T-cell (primary cell): Measurements from ENCODE around the gene ANKRD65. TPM values are rescaled to one million over a fixed set of nuclear protein-coding genes. Genes with fewer than 3 reads are reported as not detected.

Experiments
- ATAC-seq, 4 experiments: fragments of 200-7000 bp in 3 of 4; fragments of 150-1000 bp in 1 of 4; cut with Tn5 transposase; replicated peaks in 1 of 4; 1 replicate in 3 of 4; 2 replicates in 1 of 4; pipeline ENCODE4 v1.10.0; 2021; ENCODE audit warnings: moderate library complexity in 3 of 4, mild to moderate bottlenecking in 2 of 4, moderate number of reproducible peaks in 1 of 4
- CTCF ChIA-PET, 2 donors: fragments of 300-600 bp; sonication (Branson Sonifier 250); formaldehyde crosslinking; loops; one replicate each; lab custom pipeline; 2022; ENCODE audit warnings: antibody characterized with exemption in 2 of 2; lab: Charles Lee
- POLR2A ChIA-PET, 2 donors: fragments of 300-600 bp; sonication (Branson Sonifier 250); formaldehyde crosslinking; loops; one replicate each; lab custom pipeline; 2022; ENCODE audit warnings: antibody characterized with exemption in 2 of 2; lab: Charles Lee
- DNase-seq, 35 experiments: peaks; one replicate each; pipeline versions ENCODE4 v3.0.0 to v3.0.0-alpha.2; 2013 to 2023
- H3K27ac ChIP-seq: one replicate; pipeline ENCODE4 v1.5.1; 2013; ENCODE audit warnings: low read length
- H3K27me3 ChIP-seq, 2 experiments: replicated peaks in 1 of 2; 1 replicate in 1 of 2; 2 replicates in 1 of 2; pipeline versions ENCODE4 v1.6.1 to v1.7.0; 2013; ENCODE audit warnings: low read length in 1 of 2, mixed read lengths in 1 of 2; ENCODE audit not compliant: control insufficient read depth in 2 of 2, insufficient read depth in 2 of 2; ENCODE audit errors: extremely low read depth in 1 of 2
- H3K36me3 ChIP-seq, 2 donors: 1 replicate in 1 of 2; 2 replicates in 1 of 2; pipeline versions ENCODE4 v1.6.1 to v1.7.0; 2013; ENCODE audit warnings: low read length in 1 of 2; ENCODE audit not compliant: control insufficient read depth in 2 of 2, insufficient read depth in 1 of 2; ENCODE audit errors: extremely low read depth in 1 of 2
- H3K4me1 ChIP-seq, 2 experiments: 1 replicate in 1 of 2; 2 replicates in 1 of 2; pipeline versions ENCODE4 v1.6.1 to v1.7.0; 2013; ENCODE audit warnings: low read length in 2 of 2, mixed read lengths in 1 of 2; ENCODE audit not compliant: insufficient read depth in 2 of 2, control insufficient read depth in 1 of 2; ENCODE audit errors: extremely low read depth in 1 of 2
- H3K4me3 ChIP-seq, 2 donors: 1 replicate in 1 of 2; 2 replicates in 1 of 2; pipeline versions ENCODE4 v1.5.1 to v1.7.0; 2013; ENCODE audit warnings: mild to moderate bottlenecking in 2 of 2, low read length in 1 of 2, moderate library complexity in 1 of 2; ENCODE audit not compliant: control insufficient read depth in 1 of 2; ENCODE audit errors: extremely low read depth in 1 of 2
- H3K9me3 ChIP-seq: 2 replicates; pipeline ENCODE4 v1.7.0; 2013
- H3K27ac Mint-ChIP-seq, 2 donors: one replicate each; pipeline ENCODE4 v1.8.0; 2020 to 2021; ENCODE audit warnings: mild to moderate bottlenecking in 2 of 2, mixed read lengths in 2 of 2
- H3K27me3 Mint-ChIP-seq, 2 donors: one replicate each; pipeline ENCODE4 v1.8.0; 2021 to 2022; ENCODE audit warnings: mixed read lengths in 2 of 2
- H3K36me3 Mint-ChIP-seq: one replicate; pipeline ENCODE4 v1.8.0; 2021; ENCODE audit warnings: mixed read lengths
- H3K4me1 Mint-ChIP-seq, 3 donors: one replicate each; pipeline ENCODE4 v1.8.0; 2020 to 2022; ENCODE audit warnings: mixed read lengths in 3 of 3, mild to moderate bottlenecking in 1 of 3
- H3K4me3 Mint-ChIP-seq, 3 donors: one replicate each; pipeline ENCODE4 v1.8.0; 2020 to 2022; ENCODE audit warnings: mild to moderate bottlenecking in 3 of 3, mixed read lengths in 3 of 3, moderate library complexity in 3 of 3
- H3K9me3 Mint-ChIP-seq, 3 donors: one replicate each; pipeline ENCODE4 v1.8.0; 2020 to 2022; ENCODE audit warnings: mixed read lengths in 3 of 3
- WGBS: methylation state at CpG from one replicate; pipeline ENCODE4 v1.1.5; 2013; ENCODE audit warnings: missing lambda C conversion rate; ENCODE audit not compliant: insufficient coverage; 5-methylcytosine and 5-hydroxymethylcytosine counted together
- total RNA-seq, 35 experiments: library from RNA in 6 of 35; stranded (reverse) in 6 of 35; fragments of 120-200 nt in 1 of 35; gene quantifications; one replicate each; pipeline versions ENCODE4 v1.2.1 to v1.2.4 and lab custom pipeline; 2013 to 2026

Gene ANKRD65
- total RNA-seq, 5 donors from 2014 or later (not counting 1 experiment from before 2014, with no cell fraction given), result 0.20 TPM; not detected in 4

DNA sequence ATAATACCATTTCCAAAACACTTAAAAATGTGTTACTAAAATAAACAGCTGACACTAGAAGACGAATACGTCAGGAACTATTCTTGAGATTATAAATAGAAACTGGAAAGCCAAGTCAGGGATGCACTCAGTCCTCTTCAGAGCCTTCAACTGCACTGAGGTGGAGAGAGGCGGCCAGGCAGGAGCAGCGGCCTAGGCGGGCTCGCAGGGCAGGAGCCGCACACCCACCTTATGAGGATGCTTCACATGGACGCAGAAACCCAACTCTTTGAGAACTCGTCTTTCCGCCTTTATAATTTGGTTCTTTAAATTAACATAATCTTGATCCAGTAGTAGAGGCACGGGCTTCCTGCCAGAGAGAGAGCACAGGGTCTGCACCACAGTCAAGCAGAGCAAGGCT, 25.9 kb downstream of the ANKRD65 start:
- WGBS, result 86% methylated on average over 1 of the region's 11 CpGs
- Histone ChIP-seq H3K4me3 (no peak overlapping the region), H3K27me3 (no peaks in the 10 kb centered on the region), H3K27ac (no peak overlapping the region), H3K36me3 (peaks cover 32 to 66% of the 10 kb centered on the region in 2 donors), H3K4me1 (peaks cover 16 to 30% of the 10 kb centered on the region in 2 experiments), H3K9me3 (no peaks in the 10 kb centered on the region)
- Mint-ChIP-seq H3K27me3 (no peaks in the 10 kb centered on the region), H3K4me1 (peaks cover 30 to 41% (median 34%) of the 10 kb centered on the region in 3 donors), H3K9me3 (no peaks in the 10 kb centered on the region), H3K27ac (no peak overlapping the region), H3K4me3 (peak overlapping the region in 2 of 3 donors; percentile 15 to 43), H3K36me3 (peaks cover 43% of the 10 kb centered on the region)
- POLR2A ChIA-PET, result interaction anchor here in 1 of 2 donors (0.6 kb wide), 1 partner anchor 17 kb away, joined by 5 read pairs; no protein-coding TSS in a partner anchor
- DNase-seq (no peak), ATAC-seq (no peak)
- CTCF ChIA-PET, result no interaction called here

DNA sequence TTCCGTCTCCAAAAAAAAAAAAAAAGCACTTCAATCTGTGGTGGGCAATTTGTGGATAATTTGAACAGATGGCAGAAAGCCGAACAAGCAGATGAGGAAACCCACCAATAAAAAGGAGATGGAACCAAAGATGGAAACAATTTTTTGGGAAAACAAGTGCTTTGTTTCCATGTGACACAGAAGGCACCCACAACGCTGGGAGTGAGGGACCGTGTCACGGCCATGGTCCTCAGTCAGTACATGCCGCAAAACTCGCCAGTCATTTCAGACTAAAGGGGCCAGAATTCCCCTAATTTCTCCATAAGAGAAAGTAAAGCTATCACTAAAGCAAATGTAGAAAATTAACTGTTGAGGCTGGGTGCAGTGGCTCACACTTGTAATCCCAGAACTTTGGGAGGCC, 27.0 kb downstream of the ANKRD65 start:
- CTCF ChIA-PET, result no interaction called here
- Mint-ChIP-seq H3K9me3 (no peaks in the 10 kb centered on the region), H3K4me3 (no peak overlapping the region), H3K27ac (no peak overlapping the region), H3K4me1 (peaks cover 22 to 33% (median 29%) of the 10 kb centered on the region in 3 donors), H3K27me3 (no peaks in the 10 kb centered on the region), H3K36me3 (peaks cover 50% of the 10 kb centered on the region)
- no peak for ATAC-seq
- POLR2A ChIA-PET, result no interaction called here
- Histone ChIP-seq H3K4me3 (no peak overlapping the region), H3K4me1 (peaks cover 10 to 23% of the 10 kb centered on the region in 2 experiments), H3K27ac (no peak overlapping the region), H3K9me3 (no peaks in the 10 kb centered on the region), H3K36me3 (peaks cover 35 to 77% of the 10 kb centered on the region in 2 donors), H3K27me3 (no peaks in the 10 kb centered on the region)
- WGBS, result 100% methylated on average over 4 of the region's 7 CpGs
- DNase-seq, result no peak

DNA sequence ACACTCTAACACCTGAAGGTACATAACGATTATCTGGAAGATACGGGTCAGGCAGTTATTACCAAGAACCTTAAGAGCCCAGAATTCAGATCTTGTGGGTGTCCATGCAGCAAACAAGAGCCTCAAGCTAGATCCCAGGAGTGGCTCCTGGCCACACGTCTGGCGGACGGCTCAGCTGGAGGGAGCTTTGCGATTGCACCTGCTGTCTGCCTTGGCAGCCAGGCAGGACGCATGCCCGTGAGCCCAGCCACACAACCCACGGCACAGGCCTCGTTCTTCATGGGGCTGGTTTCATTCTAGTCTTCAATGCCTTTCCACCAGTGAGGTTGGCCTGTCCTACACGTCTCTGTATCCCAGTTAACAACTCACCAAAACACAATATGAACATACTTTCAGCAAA, 27.6 kb downstream of the ANKRD65 start:
- Histone ChIP-seq H3K27me3 (no peaks in the 10 kb centered on the region), H3K4me1 (peaks cover 9 to 21% of the 10 kb centered on the region in 2 experiments), H3K9me3 (no peaks in the 10 kb centered on the region), H3K36me3 (peaks cover 35 to 81% of the 10 kb centered on the region in 2 donors), H3K27ac (no peak overlapping the region), H3K4me3 (no peak overlapping the region)
- WGBS, result 94% methylated on average over 10 of the region's 11 CpGs
- ChIA-PET POLR2A (no interaction called here), CTCF (interaction anchor here in 1 of 2 donors (0.6 kb wide), 1 partner anchor 117 kb away, joined by 3 read pairs; no protein-coding TSS in a partner anchor)
- DNase-seq (no peak), ATAC-seq (no peak)
- no peak overlapping the region for H3K4me3 Mint-ChIP-seq
- peaks cover 50% of the 10 kb centered on the region for H3K36me3 Mint-ChIP-seq
- peak overlapping the region in 1 of 2 donors; percentile 4 for H3K27ac Mint-ChIP-seq
- no peaks in the 10 kb centered on the region for H3K9me3 Mint-ChIP-seq
- H3K4me1 Mint-ChIP-seq, result peaks cover 22 to 33% (median 29%) of the 10 kb centered on the region in 3 donors
- H3K27me3 Mint-ChIP-seq, result no peaks in the 10 kb centered on the region

DNA sequence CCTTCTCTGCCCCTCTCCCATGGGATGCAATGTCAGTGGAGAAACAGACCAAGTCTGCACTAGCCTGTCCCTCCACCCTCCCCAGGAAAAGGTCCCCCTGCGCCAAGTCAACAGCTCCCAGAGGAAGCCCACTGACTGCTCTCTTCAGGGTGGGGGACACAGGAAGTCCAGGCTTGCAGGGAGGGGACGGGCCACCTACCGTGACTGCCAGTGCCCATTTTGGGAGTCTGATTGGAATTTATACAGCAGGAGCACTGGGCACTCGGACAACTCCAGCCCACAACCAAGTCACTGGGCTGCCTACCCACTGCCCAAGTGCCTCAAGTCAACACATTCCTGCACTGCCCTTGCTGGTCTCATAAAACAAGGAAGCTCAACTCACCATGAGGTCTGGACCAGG, 28.1 kb downstream of the ANKRD65 start:
- no peak for ATAC-seq
- CTCF ChIA-PET, result interaction anchor here in 1 of 2 donors (0.6 kb wide), 1 partner anchor 117 kb away, joined by 3 read pairs; no protein-coding TSS in a partner anchor
- Histone ChIP-seq H3K27me3 (no peaks in the 10 kb centered on the region), H3K27ac (no peak overlapping the region), H3K4me1 (peaks cover 5 to 17% of the 10 kb centered on the region in 2 experiments), H3K9me3 (no peaks in the 10 kb centered on the region), H3K36me3 (peaks cover 37 to 85% of the 10 kb centered on the region in 2 donors), H3K4me3 (no peak overlapping the region)
- H3K27me3 Mint-ChIP-seq, result no peaks in the 10 kb centered on the region
- no peak overlapping the region for H3K27ac Mint-ChIP-seq
- no peak overlapping the region for H3K4me3 Mint-ChIP-seq
- WGBS, result 91% methylated on average over 4 of the region's 4 CpGs
- H3K36me3 Mint-ChIP-seq, result peaks cover 53% of the 10 kb centered on the region
- no peak for DNase-seq
- no peaks in the 10 kb centered on the region for H3K9me3 Mint-ChIP-seq
- H3K4me1 Mint-ChIP-seq, result peaks cover 19 to 29% (median 25%) of the 10 kb centered on the region in 3 donors
- POLR2A ChIA-PET, result no interaction called here

DNA sequence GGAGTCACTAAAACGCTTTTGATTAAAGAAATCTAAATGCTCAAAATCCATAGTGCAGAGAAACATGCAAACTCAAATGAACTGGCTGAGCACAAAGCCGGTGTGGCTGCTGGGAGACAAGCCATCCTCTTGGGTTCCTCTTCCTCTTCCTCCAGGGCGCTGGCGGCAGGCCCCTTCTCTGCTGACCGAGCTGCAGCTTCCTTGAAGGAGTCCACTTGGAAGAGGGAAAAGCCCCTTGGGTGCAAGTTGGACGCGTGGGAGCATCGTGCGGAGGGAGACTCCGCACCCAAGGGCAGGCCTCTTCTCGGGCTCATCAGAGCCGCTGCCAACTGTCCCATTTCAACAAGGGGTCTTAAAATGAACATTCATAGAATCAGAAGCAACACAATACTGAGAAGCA, 29.9 kb downstream of the ANKRD65 start:
- H3K27ac Mint-ChIP-seq, result no peak overlapping the region
- no peaks in the 10 kb centered on the region for H3K9me3 Mint-ChIP-seq
- no peaks in the 10 kb centered on the region for H3K27me3 Mint-ChIP-seq
- Histone ChIP-seq H3K27me3 (no peaks in the 10 kb centered on the region), H3K27ac (no peak overlapping the region), H3K4me1 (peaks cover 0 to 7% of the 10 kb centered on the region in 2 experiments), H3K36me3 (peaks cover 43 to 90% of the 10 kb centered on the region in 2 donors), H3K9me3 (no peaks in the 10 kb centered on the region), H3K4me3 (no peak overlapping the region)
- ATAC-seq (no peak), DNase-seq (no peak)
- H3K36me3 Mint-ChIP-seq, result peaks cover 66% of the 10 kb centered on the region
- 97% methylated on average over 10 of the region's 12 CpGs for WGBS
- CTCF ChIA-PET, result no interaction called here
- no peak overlapping the region for H3K4me3 Mint-ChIP-seq
- H3K4me1 Mint-ChIP-seq, result peaks cover 16 to 21% (median 18%) of the 10 kb centered on the region in 3 donors
- POLR2A ChIA-PET, result no interaction called here

DNA sequence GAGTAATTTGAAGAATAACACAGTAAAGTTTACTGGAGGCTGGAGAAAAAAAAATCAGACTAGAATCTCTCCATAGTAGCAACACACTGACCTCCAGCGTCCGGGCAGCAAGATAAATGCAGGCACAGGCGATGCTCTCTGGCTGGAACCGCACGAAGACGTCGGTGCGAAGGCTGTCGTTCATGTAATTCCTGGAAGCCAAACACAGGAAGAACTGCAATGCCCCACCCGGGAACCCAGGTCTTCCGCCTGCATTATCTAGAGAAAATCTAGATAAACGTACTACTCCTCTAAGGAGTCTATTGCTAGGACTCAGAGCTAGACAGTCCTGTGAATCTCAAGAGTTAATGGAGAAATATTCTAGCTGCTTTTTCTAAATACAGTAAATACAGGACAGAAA, 30.4 kb downstream of the ANKRD65 start:
- Histone ChIP-seq H3K9me3 (no peaks in the 10 kb centered on the region), H3K27ac (no peak overlapping the region), H3K27me3 (no peaks in the 10 kb centered on the region), H3K4me3 (no peak overlapping the region), H3K36me3 (peaks cover 40 to 94% of the 10 kb centered on the region in 2 donors), H3K4me1 (peaks cover 0 to 7% of the 10 kb centered on the region in 2 experiments)
- Mint-ChIP-seq H3K9me3 (no peaks in the 10 kb centered on the region), H3K36me3 (peaks cover 69% of the 10 kb centered on the region), H3K4me3 (no peak overlapping the region), H3K27me3 (no peaks in the 10 kb centered on the region), H3K4me1 (peaks cover 14 to 19% (median 15%) of the 10 kb centered on the region in 3 donors), H3K27ac (no peak overlapping the region)
- no peak for DNase-seq
- CTCF ChIA-PET, result no interaction called here
- POLR2A ChIA-PET, result no interaction called here
- 100% methylated on average over 10 of the region's 12 CpGs for WGBS
- ATAC-seq, result no peak
